Neural progenitor cell (in vitro differentiated cells): ENCODE measurements around the gene SIRT1.

ENCODE experiments used
- EZH2 ChIP-seq: fragments of 200-600 bp; sonication (generic); IDR thresholded peaks from 2 replicates; pipeline ENCODE4 v1.6.1; 2017; ENCODE audit warnings: antibody characterized with exemption, mild to moderate bottlenecking, moderate library complexity
- EZH2phosphoT487 ChIP-seq: fragments of 200-600 bp; sonication (generic); IDR thresholded peaks from 2 replicates; pipeline ENCODE4 v1.6.1; 2017; ENCODE audit warnings: antibody characterized with exemption
- TF ChIP-seq, protein P1 (sequence below): fragments of 200-600 bp; sonication (generic); IDR thresholded peaks from 2 replicates; pipeline ENCODE4 v1.5.1; 2017; ENCODE audit warnings: antibody characterized with exemption, mild to moderate bottlenecking

GRCh38 chr10:67858971-67859370, 25.5 kb upstream of the SIRT1 start:
- no peak for TF ChIP-seq EZH2
- TF ChIP-seq, protein P1, sequence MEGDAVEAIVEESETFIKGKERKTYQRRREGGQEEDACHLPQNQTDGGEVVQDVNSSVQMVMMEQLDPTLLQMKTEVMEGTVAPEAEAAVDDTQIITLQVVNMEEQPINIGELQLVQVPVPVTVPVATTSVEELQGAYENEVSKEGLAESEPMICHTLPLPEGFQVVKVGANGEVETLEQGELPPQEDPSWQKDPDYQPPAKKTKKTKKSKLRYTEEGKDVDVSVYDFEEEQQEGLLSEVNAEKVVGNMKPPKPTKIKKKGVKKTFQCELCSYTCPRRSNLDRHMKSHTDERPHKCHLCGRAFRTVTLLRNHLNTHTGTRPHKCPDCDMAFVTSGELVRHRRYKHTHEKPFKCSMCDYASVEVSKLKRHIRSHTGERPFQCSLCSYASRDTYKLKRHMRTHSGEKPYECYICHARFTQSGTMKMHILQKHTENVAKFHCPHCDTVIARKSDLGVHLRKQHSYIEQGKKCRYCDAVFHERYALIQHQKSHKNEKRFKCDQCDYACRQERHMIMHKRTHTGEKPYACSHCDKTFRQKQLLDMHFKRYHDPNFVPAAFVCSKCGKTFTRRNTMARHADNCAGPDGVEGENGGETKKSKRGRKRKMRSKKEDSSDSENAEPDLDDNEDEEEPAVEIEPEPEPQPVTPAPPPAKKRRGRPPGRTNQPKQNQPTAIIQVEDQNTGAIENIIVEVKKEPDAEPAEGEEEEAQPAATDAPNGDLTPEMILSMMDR, result no peak
- TF ChIP-seq EZH2phosphoT487, result no peak
